ENCODE measurements around the gene TNFRSF1B.
A peak's percentile ranks its signal among the peaks of the same experiment; 100 is the strongest.

Gene TNFRSF1B

GRCh38 chr1:12186679-12186985 lies 19.8 kb downstream of the TNFRSF1B start:
- H3K27me3 ChIP-seq (ENCODE audit: control insufficient read depth in 5 of 5, insufficient read depth in 4 of 5, low read length in 5 of 5), result peaks cover 3 to 19% (median 4%) of the 10 kb centered on the region in 5 donors
- peak overlapping the region in 2 of 5 donors; percentile 8 to 80 for H3K9ac ChIP-seq (ENCODE audit: low read length in 5 of 5)
- H3K36me3 ChIP-seq (ENCODE audit: control insufficient read depth in 5 of 5, insufficient read depth in 5 of 5, low read length in 5 of 5), result peaks cover 0 to 34% (median 25%) of the 10 kb centered on the region in 5 donors
- peaks cover 14 to 81% (median 60%) of the 10 kb centered on the region in 5 donors for H3K4me1 ChIP-seq (ENCODE audit: control insufficient read depth in 5 of 5, insufficient read depth in 5 of 5, low read length in 5 of 5)
- no peaks in the 10 kb centered on the region for H3K9me3 ChIP-seq (ENCODE audit: control insufficient read depth in 5 of 5, low read length in 5 of 5)
- H3K4me3 ChIP-seq (ENCODE audit: low read depth in 1 of 5, low read length in 5 of 5), result no peak overlapping the region
- peak overlapping the region; percentile 93 for H3K27ac ChIP-seq (ENCODE audit: low read depth, low read length)

- Histone ChIP-seq H3K27me3 (ENCODE audit: control insufficient read depth in 5 of 5, insufficient read depth in 4 of 5, low read length in 5 of 5) (peaks cover 3 to 19% (median 4%) of the 10 kb centered on the region in 5 donors), H3K27ac (ENCODE audit: low read depth, low read length) (no peak overlapping the region), H3K9me3 (ENCODE audit: control insufficient read depth in 5 of 5, low read length in 5 of 5) (no peaks in the 10 kb centered on the region), H3K4me3 (ENCODE audit: low read depth in 1 of 5, low read length in 5 of 5) (no peak overlapping the region), H3K36me3 (ENCODE audit: control insufficient read depth in 5 of 5, insufficient read depth in 5 of 5, low read length in 5 of 5) (peaks cover 0 to 44% (median 35%) of the 10 kb centered on the region in 5 donors), H3K4me1 (ENCODE audit: control insufficient read depth in 5 of 5, insufficient read depth in 5 of 5, low read length in 5 of 5) (peaks cover 14 to 66% (median 46%) of the 10 kb centered on the region in 5 donors), H3K9ac (ENCODE audit: low read length in 5 of 5) (no peak overlapping the region)
These were observed 21.3 kb downstream of the TNFRSF1B start for GRCh38 chr1:12188115-12188514.

GRCh38 chr1:12188657-12189327 lies 22.0 kb downstream of the TNFRSF1B start:
- Histone ChIP-seq H3K27me3 (ENCODE audit: control insufficient read depth in 5 of 5, insufficient read depth in 4 of 5, low read length in 5 of 5) (peaks cover 3 to 19% (median 4%) of the 10 kb centered on the region in 5 donors), H3K4me1 (ENCODE audit: control insufficient read depth in 5 of 5, insufficient read depth in 5 of 5, low read length in 5 of 5) (peaks cover 14 to 60% (median 44%) of the 10 kb centered on the region in 5 donors), H3K9ac (ENCODE audit: low read length in 5 of 5) (no peak overlapping the region), H3K4me3 (ENCODE audit: low read depth in 1 of 5, low read length in 5 of 5) (no peak overlapping the region), H3K27ac (ENCODE audit: low read depth, low read length) (no peak overlapping the region), H3K36me3 (ENCODE audit: control insufficient read depth in 5 of 5, insufficient read depth in 5 of 5, low read length in 5 of 5) (peaks cover 0 to 51% (median 41%) of the 10 kb centered on the region in 5 donors), H3K9me3 (ENCODE audit: control insufficient read depth in 5 of 5, low read length in 5 of 5) (no peaks in the 10 kb centered on the region)

- H3K9me3 ChIP-seq (ENCODE audit: control insufficient read depth in 5 of 5, low read length in 5 of 5), result no peaks in the 10 kb centered on the region
- H3K27ac ChIP-seq (ENCODE audit: low read depth, low read length), result no peak overlapping the region
- peaks cover 3 to 16% (median 4%) of the 10 kb centered on the region in 5 donors for H3K27me3 ChIP-seq (ENCODE audit: control insufficient read depth in 5 of 5, insufficient read depth in 4 of 5, low read length in 5 of 5)
- H3K36me3 ChIP-seq (ENCODE audit: control insufficient read depth in 5 of 5, insufficient read depth in 5 of 5, low read length in 5 of 5), result peaks cover 0 to 56% (median 46%) of the 10 kb centered on the region in 5 donors
- no peak overlapping the region for H3K9ac ChIP-seq (ENCODE audit: low read length in 5 of 5)
- H3K4me3 ChIP-seq (ENCODE audit: low read depth in 1 of 5, low read length in 5 of 5), result no peak overlapping the region
- H3K4me1 ChIP-seq (ENCODE audit: control insufficient read depth in 5 of 5, insufficient read depth in 5 of 5, low read length in 5 of 5), result peaks cover 14 to 59% (median 43%) of the 10 kb centered on the region in 5 donors
These were observed 22.5 kb downstream of the TNFRSF1B start for GRCh38 chr1:12189328-12189682.

GRCh38 chr1:12191242-12192032 lies 24.6 kb downstream of the TNFRSF1B start:
- H3K27ac ChIP-seq (ENCODE audit: low read depth, low read length), result no peak overlapping the region
- H3K9ac ChIP-seq (ENCODE audit: low read length in 5 of 5), result no peak overlapping the region
- no peaks in the 10 kb centered on the region for H3K9me3 ChIP-seq (ENCODE audit: control insufficient read depth in 5 of 5, low read length in 5 of 5)
- H3K4me1 ChIP-seq (ENCODE audit: control insufficient read depth in 5 of 5, insufficient read depth in 5 of 5, low read length in 5 of 5), result peaks cover 3 to 50% (median 21%) of the 10 kb centered on the region in 5 donors
- H3K27me3 ChIP-seq (ENCODE audit: control insufficient read depth in 5 of 5, insufficient read depth in 4 of 5, low read length in 5 of 5), result peaks cover 0 to 4% (median 2%) of the 10 kb centered on the region in 5 donors
- H3K4me3 ChIP-seq (ENCODE audit: low read depth in 1 of 5, low read length in 5 of 5), result no peak overlapping the region
- H3K36me3 ChIP-seq (ENCODE audit: control insufficient read depth in 5 of 5, insufficient read depth in 5 of 5, low read length in 5 of 5), result peaks cover 0 to 72% (median 58%) of the 10 kb centered on the region in 5 donors

- peaks cover 0 to 25% (median 0%) of the 10 kb centered on the region in 5 donors for H3K4me1 ChIP-seq (ENCODE audit: control insufficient read depth in 5 of 5, insufficient read depth in 5 of 5, low read length in 5 of 5)
- peaks cover 0 to 84% (median 72%) of the 10 kb centered on the region in 5 donors for H3K36me3 ChIP-seq (ENCODE audit: control insufficient read depth in 5 of 5, insufficient read depth in 5 of 5, low read length in 5 of 5)
- no peak overlapping the region for H3K4me3 ChIP-seq (ENCODE audit: low read depth in 1 of 5, low read length in 5 of 5)
- no peaks in the 10 kb centered on the region for H3K9me3 ChIP-seq (ENCODE audit: control insufficient read depth in 5 of 5, low read length in 5 of 5)
- H3K9ac ChIP-seq (ENCODE audit: low read length in 5 of 5), result no peak overlapping the region
- H3K27me3 ChIP-seq (ENCODE audit: control insufficient read depth in 5 of 5, insufficient read depth in 4 of 5, low read length in 5 of 5), result no peaks in the 10 kb centered on the region
- no peak overlapping the region for H3K27ac ChIP-seq (ENCODE audit: low read depth, low read length)
These were observed 27.9 kb downstream of the TNFRSF1B start for GRCh38 chr1:12194666-12195216.

GRCh38 chr1:12195416-12195815 lies 28.6 kb downstream of the TNFRSF1B start:
- no peak overlapping the region for H3K27ac ChIP-seq (ENCODE audit: low read depth, low read length)
- H3K36me3 ChIP-seq (ENCODE audit: control insufficient read depth in 5 of 5, insufficient read depth in 5 of 5, low read length in 5 of 5), result peaks cover 0 to 88% (median 72%) of the 10 kb centered on the region in 5 donors
- no peaks in the 10 kb centered on the region for H3K9me3 ChIP-seq (ENCODE audit: control insufficient read depth in 5 of 5, low read length in 5 of 5)
- H3K27me3 ChIP-seq (ENCODE audit: control insufficient read depth in 5 of 5, insufficient read depth in 4 of 5, low read length in 5 of 5), result no peaks in the 10 kb centered on the region
- peaks cover 0 to 24% (median 0%) of the 10 kb centered on the region in 5 donors for H3K4me1 ChIP-seq (ENCODE audit: control insufficient read depth in 5 of 5, insufficient read depth in 5 of 5, low read length in 5 of 5)
- H3K4me3 ChIP-seq (ENCODE audit: low read depth in 1 of 5, low read length in 5 of 5), result no peak overlapping the region
- H3K9ac ChIP-seq (ENCODE audit: low read length in 5 of 5), result no peak overlapping the region

- H3K9me3 ChIP-seq (ENCODE audit: control insufficient read depth in 5 of 5, low read length in 5 of 5), result no peaks in the 10 kb centered on the region
These were observed 30.1 kb downstream of the TNFRSF1B start for GRCh38 chr1:12196641-12197482.

GRCh38 chr1:12197483-12197880 lies 30.7 kb downstream of the TNFRSF1B start:
- Histone ChIP-seq H3K27me3 (ENCODE audit: control insufficient read depth in 5 of 5, insufficient read depth in 4 of 5, low read length in 5 of 5) (no peaks in the 10 kb centered on the region), H3K4me3 (ENCODE audit: low read depth in 1 of 5, low read length in 5 of 5) (no peak overlapping the region), H3K9me3 (ENCODE audit: control insufficient read depth in 5 of 5, low read length in 5 of 5) (no peaks in the 10 kb centered on the region), H3K36me3 (ENCODE audit: control insufficient read depth in 5 of 5, insufficient read depth in 5 of 5, low read length in 5 of 5) (peaks cover 0 to 86% (median 68%) of the 10 kb centered on the region in 5 donors), H3K27ac (ENCODE audit: low read depth, low read length) (no peak overlapping the region), H3K9ac (ENCODE audit: low read length in 5 of 5) (no peak overlapping the region), H3K4me1 (ENCODE audit: control insufficient read depth in 5 of 5, insufficient read depth in 5 of 5, low read length in 5 of 5) (peaks cover 0 to 24% (median 0%) of the 10 kb centered on the region in 5 donors)

More at GRCh38 chr1:12196641-12197482, 30.1 kb downstream of the TNFRSF1B start:
- Histone ChIP-seq H3K9ac (ENCODE audit: low read length in 5 of 5) (no peak overlapping the region), H3K27me3 (ENCODE audit: control insufficient read depth in 5 of 5, insufficient read depth in 4 of 5, low read length in 5 of 5) (no peaks in the 10 kb centered on the region), H3K27ac (ENCODE audit: low read depth, low read length) (no peak overlapping the region), H3K36me3 (ENCODE audit: control insufficient read depth in 5 of 5, insufficient read depth in 5 of 5, low read length in 5 of 5) (peaks cover 0 to 86% (median 68%) of the 10 kb centered on the region in 5 donors), H3K4me1 (ENCODE audit: control insufficient read depth in 5 of 5, insufficient read depth in 5 of 5, low read length in 5 of 5) (peaks cover 0 to 24% (median 0%) of the 10 kb centered on the region in 5 donors), H3K4me3 (ENCODE audit: low read depth in 1 of 5, low read length in 5 of 5) (no peak overlapping the region)

All from subcutaneous abdominal adipose tissue (tissue), 5 donors.